ENCODE results near the gene MAGEA12.
"Not testable (repeated sequence)": the region's sequence is repeated elsewhere in the genome, so short reads cannot be mapped to it uniquely, and the experiment has no call there.

The MAGEA12 gene

GRCh38 chrX:152733261-152733975 is at the start of gene MAGEA12, which contains the start of gene CSAG1:
TSS of gene MAGEA12 (plus strand) at chrX:152733757. CDS start at chrX:152736162, 2,405 bp downstream.
TSS of gene CSAG1 (minus strand) at chrX:152733721. CDS start at chrX:152732460, 1,261 bp downstream.
- Histone ChIP-seq H3K4me3 (ENCODE audit: low read length) (no peak within 1 kb of the TSS), H3K27me3 (ENCODE audit: control insufficient read depth, insufficient read depth, low read length) (no peaks in the 10 kb centered on the region), H3K9ac (ENCODE audit: low read length) (no peak within 1 kb of the TSS), H3K9me3 (ENCODE audit: control insufficient read depth, low read length) (no peaks in the 10 kb centered on the region), H3K4me1 (ENCODE audit: control insufficient read depth, insufficient read depth, low read length) (no peaks in the 10 kb centered on the region), H3K36me3 (ENCODE audit: control insufficient read depth, insufficient read depth, low read length) (no peaks in the 10 kb centered on the region)

DNA sequence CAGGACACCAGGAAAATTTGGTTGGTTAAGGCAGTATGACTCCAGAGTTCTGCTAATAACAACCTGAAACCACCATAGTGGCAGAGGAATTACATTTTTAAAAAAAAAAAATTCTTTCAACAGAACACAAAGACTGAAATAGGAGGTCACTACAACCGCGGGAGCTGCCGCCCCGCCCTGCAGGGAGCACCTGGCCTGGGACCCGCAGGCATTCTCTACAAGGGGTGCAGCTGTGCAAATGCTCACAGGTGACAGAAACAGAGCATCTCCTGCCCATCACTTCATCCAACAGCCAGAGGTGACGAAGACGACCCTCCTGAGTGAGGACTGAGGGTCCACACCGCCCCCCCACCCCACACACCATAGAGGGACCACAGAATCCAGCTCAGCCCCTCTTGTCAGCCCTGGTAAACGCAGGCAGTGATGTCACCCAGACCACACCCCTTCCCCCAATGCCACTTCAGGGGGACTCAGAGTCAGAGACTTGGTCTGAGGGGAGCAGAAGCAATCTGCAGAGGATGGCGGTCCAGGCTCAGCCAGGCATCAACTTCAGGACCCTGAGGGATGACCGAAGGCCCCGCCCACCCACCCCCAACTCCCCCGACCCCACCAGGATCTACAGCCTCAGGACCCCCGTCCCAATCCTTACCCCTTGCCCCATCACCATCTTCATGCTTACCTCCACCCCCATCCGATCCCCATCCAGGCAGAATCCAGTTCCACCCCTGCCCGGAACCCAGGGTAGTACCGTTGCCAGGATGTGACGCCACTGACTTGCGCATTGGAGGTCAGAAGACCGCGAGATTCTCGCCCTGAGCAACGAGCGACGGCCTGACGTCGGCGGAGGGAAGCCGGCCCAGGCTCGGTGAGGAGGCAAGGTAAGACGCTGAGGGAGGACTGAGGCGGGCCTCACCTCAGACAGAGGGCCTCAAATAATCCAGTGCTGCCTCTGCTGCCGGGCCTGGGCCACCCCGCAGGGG is 35.3 kb upstream of the MAGEA12 start, which contains the start of gene MAGEA3:
Gene MAGEA3 (plus strand): TSS at position 843 of the 980 bp plus-strand sequence. CDS start 2,039 bp downstream, outside the sequence.
- H3K27me3 ChIP-seq (ENCODE audit: control insufficient read depth, insufficient read depth, low read length); H3K4me3 ChIP-seq (ENCODE audit: low read length); H3K9me3 ChIP-seq (ENCODE audit: control insufficient read depth, low read length); H3K36me3 ChIP-seq (ENCODE audit: control insufficient read depth, insufficient read depth, low read length); H3K9ac ChIP-seq (ENCODE audit: low read length); H3K4me1 ChIP-seq (ENCODE audit: control insufficient read depth, insufficient read depth, low read length): not testable (repeated sequence)

DNA sequence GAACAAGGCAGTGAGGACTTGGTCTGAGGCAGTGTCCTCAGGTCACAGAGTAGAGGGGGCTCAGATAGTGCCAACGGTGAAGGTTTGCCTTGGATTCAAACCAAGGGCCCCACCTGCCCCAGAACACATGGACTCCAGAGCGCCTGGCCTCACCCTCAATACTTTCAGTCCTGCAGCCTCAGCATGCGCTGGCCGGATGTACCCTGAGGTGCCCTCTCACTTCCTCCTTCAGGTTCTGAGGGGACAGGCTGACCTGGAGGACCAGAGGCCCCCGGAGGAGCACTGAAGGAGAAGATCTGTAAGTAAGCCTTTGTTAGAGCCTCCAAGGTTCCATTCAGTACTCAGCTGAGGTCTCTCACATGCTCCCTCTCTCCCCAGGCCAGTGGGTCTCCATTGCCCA is 33.2 kb upstream of the MAGEA12 start:
- not testable (repeated sequence) for H3K36me3 ChIP-seq (ENCODE audit: control insufficient read depth, insufficient read depth, low read length); H3K4me1 ChIP-seq (ENCODE audit: control insufficient read depth, insufficient read depth, low read length); H3K4me3 ChIP-seq (ENCODE audit: low read length); H3K27me3 ChIP-seq (ENCODE audit: control insufficient read depth, insufficient read depth, low read length); H3K9me3 ChIP-seq (ENCODE audit: control insufficient read depth, low read length); H3K9ac ChIP-seq (ENCODE audit: low read length)

DNA sequence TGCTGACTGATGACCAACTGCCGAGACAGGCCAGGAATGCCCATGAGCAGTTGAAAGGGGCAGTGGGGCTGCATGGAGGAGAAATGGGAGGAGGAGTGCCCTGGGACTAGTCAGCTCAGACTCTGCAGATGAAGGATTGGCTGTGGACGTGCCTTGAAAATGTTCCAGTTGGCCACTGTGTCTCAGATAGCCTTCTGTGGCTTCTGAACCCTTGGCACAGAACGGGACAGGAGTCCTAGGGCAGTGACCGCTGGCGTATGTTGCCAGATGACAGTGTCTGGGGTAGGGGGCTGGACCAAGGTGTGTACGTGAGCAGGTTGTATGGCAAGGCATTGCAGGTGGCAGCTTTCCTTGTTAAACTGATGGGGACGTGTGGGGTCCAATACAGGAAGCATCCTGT is 27.1 kb upstream of the MAGEA12 start:
- not testable (repeated sequence) for H3K9ac ChIP-seq (ENCODE audit: low read length); H3K36me3 ChIP-seq (ENCODE audit: control insufficient read depth, insufficient read depth, low read length); H3K27me3 ChIP-seq (ENCODE audit: control insufficient read depth, insufficient read depth, low read length); H3K9me3 ChIP-seq (ENCODE audit: control insufficient read depth, low read length); H3K4me3 ChIP-seq (ENCODE audit: low read length); H3K4me1 ChIP-seq (ENCODE audit: control insufficient read depth, insufficient read depth, low read length)

DNA sequence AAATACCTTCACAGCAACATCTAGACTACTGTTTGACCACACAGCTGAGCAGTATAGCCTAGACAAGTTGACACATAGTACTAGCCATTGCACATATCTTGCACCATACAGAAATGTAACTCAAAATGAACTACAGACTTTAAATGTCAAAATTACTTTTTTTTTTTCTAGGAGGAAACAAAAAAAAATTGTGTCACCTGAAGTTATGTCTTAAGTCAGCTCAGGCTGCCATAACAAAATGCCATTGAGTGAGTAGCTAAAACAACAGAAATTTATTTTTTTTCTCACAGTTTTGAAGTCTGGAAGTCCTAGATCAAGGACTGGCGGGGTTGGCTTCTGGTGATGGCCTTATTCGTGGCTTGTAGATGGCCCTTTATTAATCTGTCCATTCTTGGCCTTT is 24.4 kb upstream of the MAGEA12 start, which contains the start of gene CSAG2:
Gene CSAG2 (minus strand): TSS at position 101 of the 400 bp plus-strand sequence. CDS start 161 bp downstream, outside the sequence.
- H3K27me3 ChIP-seq (ENCODE audit: control insufficient read depth, insufficient read depth, low read length); H3K9me3 ChIP-seq (ENCODE audit: control insufficient read depth, low read length); H3K4me1 ChIP-seq (ENCODE audit: control insufficient read depth, insufficient read depth, low read length); H3K36me3 ChIP-seq (ENCODE audit: control insufficient read depth, insufficient read depth, low read length); H3K9ac ChIP-seq (ENCODE audit: low read length); H3K4me3 ChIP-seq (ENCODE audit: low read length): not testable (repeated sequence)

- H3K27me3 ChIP-seq (ENCODE audit: control insufficient read depth, insufficient read depth, low read length); H3K4me3 ChIP-seq (ENCODE audit: low read length): not testable (repeated sequence)
These were observed 20.4 kb upstream of the MAGEA12 start for GRCh38 chrX:152713195-152713594.

GRCh38 chrX:152713815-152714787 is 19.5 kb upstream of the MAGEA12 start, which contains the start of gene MAGEA2B:
TSS of gene MAGEA2B (plus strand) at chrX:152714628. CDS start at chrX:152717107, 2,479 bp downstream.
- H3K36me3 ChIP-seq (ENCODE audit: control insufficient read depth, insufficient read depth, low read length); H3K9ac ChIP-seq (ENCODE audit: low read length); H3K27me3 ChIP-seq (ENCODE audit: control insufficient read depth, insufficient read depth, low read length); H3K4me1 ChIP-seq (ENCODE audit: control insufficient read depth, insufficient read depth, low read length); H3K9me3 ChIP-seq (ENCODE audit: control insufficient read depth, low read length); H3K4me3 ChIP-seq (ENCODE audit: low read length): not testable (repeated sequence)

More at GRCh38 chrX:152713195-152713594, 20.4 kb upstream of the MAGEA12 start:
- H3K9ac ChIP-seq (ENCODE audit: low read length); H3K9me3 ChIP-seq (ENCODE audit: control insufficient read depth, low read length); H3K36me3 ChIP-seq (ENCODE audit: control insufficient read depth, insufficient read depth, low read length); H3K4me1 ChIP-seq (ENCODE audit: control insufficient read depth, insufficient read depth, low read length): not testable (repeated sequence)

GRCh38 chrX:152725409-152725808 is 8.1 kb upstream of the MAGEA12 start:
- Histone ChIP-seq H3K4me1 (ENCODE audit: control insufficient read depth, insufficient read depth, low read length) (no peaks in the 10 kb centered on the region), H3K9ac (ENCODE audit: low read length) (no peak overlapping the region), H3K27me3 (ENCODE audit: control insufficient read depth, insufficient read depth, low read length) (no peaks in the 10 kb centered on the region), H3K4me3 (ENCODE audit: low read length) (no peak overlapping the region), H3K36me3 (ENCODE audit: control insufficient read depth, insufficient read depth, low read length) (no peaks in the 10 kb centered on the region), H3K9me3 (ENCODE audit: control insufficient read depth, low read length) (no peaks in the 10 kb centered on the region)

DNA sequence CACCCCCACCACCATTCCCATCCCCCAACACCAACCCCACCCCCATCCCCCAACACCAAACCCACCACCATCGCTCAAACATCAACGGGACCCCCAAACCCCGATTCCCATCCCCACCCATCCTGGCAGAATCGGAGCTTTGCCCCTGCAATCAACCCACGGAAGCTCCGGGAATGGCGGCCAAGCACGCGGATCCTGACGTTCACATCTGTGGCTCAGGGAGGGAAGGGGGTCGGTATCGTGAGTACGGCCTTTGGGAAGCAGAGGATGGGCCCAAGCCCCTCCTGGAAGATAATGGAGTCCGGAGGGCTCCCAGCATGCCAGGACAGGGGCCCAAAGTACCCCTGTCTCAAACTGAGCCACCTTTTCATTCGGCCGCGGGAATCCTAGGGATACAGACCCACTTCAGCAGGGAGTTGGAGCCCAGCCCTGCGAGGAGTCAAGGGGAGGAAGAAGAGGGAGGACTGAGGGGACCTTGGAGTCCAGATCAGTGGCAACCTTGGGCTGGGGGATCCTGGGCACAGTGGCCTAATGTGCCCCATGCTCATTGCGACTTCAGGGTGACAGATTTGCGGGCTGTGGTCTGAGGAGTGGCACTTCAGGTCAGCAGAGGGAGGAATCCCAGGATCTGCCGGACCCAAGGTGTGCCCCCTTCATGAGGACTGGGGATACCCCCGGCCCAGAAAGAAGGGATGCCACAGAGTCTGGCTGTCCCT is 744 bp downstream of the MAGEA12 start:
- H3K36me3 ChIP-seq (ENCODE audit: control insufficient read depth, insufficient read depth, low read length); H3K27me3 ChIP-seq (ENCODE audit: control insufficient read depth, insufficient read depth, low read length); H3K4me3 ChIP-seq (ENCODE audit: low read length): not testable (repeated sequence)

GRCh38 chrX:152735101-152735500 is 1.5 kb downstream of the MAGEA12 start:
- Histone ChIP-seq H3K36me3 (ENCODE audit: control insufficient read depth, insufficient read depth, low read length) (no peaks in the 10 kb centered on the region), H3K27me3 (ENCODE audit: control insufficient read depth, insufficient read depth, low read length) (no peaks in the 10 kb centered on the region), H3K4me3 (ENCODE audit: low read length) (no peak overlapping the region), H3K9me3 (ENCODE audit: control insufficient read depth, low read length) (no peaks in the 10 kb centered on the region), H3K9ac (ENCODE audit: low read length) (no peak overlapping the region), H3K4me1 (ENCODE audit: control insufficient read depth, insufficient read depth, low read length) (no peaks in the 10 kb centered on the region)

More for the DNA sequence above, 744 bp downstream of the MAGEA12 start:
- H3K9me3 ChIP-seq (ENCODE audit: control insufficient read depth, low read length); H3K4me1 ChIP-seq (ENCODE audit: control insufficient read depth, insufficient read depth, low read length); H3K9ac ChIP-seq (ENCODE audit: low read length): not testable (repeated sequence)

Data from mucosa of stomach (tissue), 1 donor.